Osteoblast (primary cell): ENCODE data around the gene BFSP2. TPM values are rescaled to one million over a fixed set of nuclear protein-coding genes. Genes with fewer than 3 reads are reported as not detected.
"Not testable (repeated sequence)": the region's sequence is repeated elsewhere in the genome, so short reads cannot be mapped to it uniquely, and the experiment has no call there.

ENCODE experiments used
- DNase-seq: peaks from one replicate; pipeline ENCODE4 v3.0.0; 2011; ENCODE audit warnings: low spot score, mixed read lengths; ENCODE audit not compliant: insufficient read length; ENCODE audit errors: missing footprints
- H2AFZ ChIP-seq: 2 replicates; pipeline ENCODE4 v1.6.0; 2011; ENCODE audit warnings: mild to moderate bottlenecking, low read length
- H3K27ac ChIP-seq: 2 replicates; pipeline ENCODE4 v1.5.1; 2011; ENCODE audit warnings: mild to moderate bottlenecking, low read depth, low read length, moderate library complexity
- H3K27me3 ChIP-seq: 2 replicates; pipeline ENCODE4 v1.6.0; 2012; ENCODE audit warnings: mild to moderate bottlenecking, control low read depth, inconsistent platforms, low read length, moderate library complexity; ENCODE audit not compliant: insufficient read depth
- H3K36me3 ChIP-seq: 2 replicates; pipeline ENCODE4 v1.5.1; 2011; ENCODE audit warnings: mild to moderate bottlenecking, low read length, control low read depth, moderate library complexity; ENCODE audit not compliant: insufficient read depth
- H3K4me1 ChIP-seq: 2 replicates; pipeline ENCODE4 v1.5.1; 2011; ENCODE audit warnings: mild to moderate bottlenecking, low read length, control low read depth, moderate library complexity; ENCODE audit not compliant: insufficient read depth
- H3K4me2 ChIP-seq: 2 replicates; pipeline ENCODE4 v1.6.0; 2011; ENCODE audit warnings: mild to moderate bottlenecking, low read length; ENCODE audit not compliant: insufficient read depth
- H3K4me3 ChIP-seq: fragments of 200-600 bp; sonication (generic); 3 replicates; pipeline ENCODE4 v1.5.1; 2012; ENCODE audit warnings: mild to moderate bottlenecking, low read length, inconsistent platforms; ENCODE audit not compliant: insufficient read depth
- H3K79me2 ChIP-seq: 2 replicates; pipeline ENCODE4 v1.6.0; 2012; ENCODE audit warnings: mild to moderate bottlenecking, low read length, control low read depth, inconsistent platforms; ENCODE audit not compliant: insufficient read depth
- H3K9me3 ChIP-seq: 2 replicates; pipeline ENCODE4 v1.5.1; 2011; ENCODE audit warnings: low read depth, low read length, control low read depth
- H4K20me1 ChIP-seq: 2 replicates; pipeline ENCODE4 v1.6.0; 2012; ENCODE audit warnings: mild to moderate bottlenecking, low read length, control low read depth; ENCODE audit not compliant: insufficient read depth
- total RNA-seq: library from RNA; depleted of rRNA; stranded (reverse); fragments of >200 nt; gene quantifications from 2 replicates; pipeline ENCODE4 v1.2.3, GENCODE V29; 2012
- TF ChIP-seq, protein P1 (sequence below): IDR thresholded peaks from 2 replicates; pipeline ENCODE4 v1.5.1; 2011; ENCODE audit warnings: mild to moderate bottlenecking, low read depth, low read length, moderate library complexity; ENCODE audit errors: extremely low read depth

The BFSP2 gene
- total RNA-seq, 1 donor, result not detected

DNA sequence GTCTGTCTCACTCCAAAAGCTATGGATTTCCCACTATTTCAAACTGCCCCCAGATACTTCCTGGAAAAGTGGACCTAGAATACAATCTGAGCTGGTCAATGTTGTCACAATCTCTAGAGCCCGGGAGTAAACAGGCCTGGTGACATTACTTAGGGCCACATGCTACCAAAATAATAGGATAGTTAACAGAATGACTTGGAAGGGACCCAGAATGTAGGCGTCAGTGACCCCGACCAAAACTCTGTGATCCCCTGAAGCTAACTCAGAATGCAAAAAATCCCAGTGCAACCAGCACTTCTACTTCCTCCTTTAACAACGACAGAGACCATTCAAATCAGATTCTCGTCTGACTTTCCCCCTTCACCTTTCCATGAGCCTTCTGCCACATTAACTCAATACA is 122.1 kb downstream of the BFSP2 start:
- no peak overlapping the region for H3K27ac ChIP-seq
- H3K27me3 ChIP-seq, result no peaks in the 10 kb centered on the region
- no peaks in the 10 kb centered on the region for H3K79me2 ChIP-seq
- DNase-seq, result no peak
- no peak overlapping the region for H3K4me3 ChIP-seq
- no peaks in the 10 kb centered on the region for H3K36me3 ChIP-seq
- H2AFZ ChIP-seq, result no peak overlapping the region
- no peaks in the 10 kb centered on the region for H4K20me1 ChIP-seq
- H3K4me1 ChIP-seq, result no peaks in the 10 kb centered on the region
- TF ChIP-seq, protein P1, sequence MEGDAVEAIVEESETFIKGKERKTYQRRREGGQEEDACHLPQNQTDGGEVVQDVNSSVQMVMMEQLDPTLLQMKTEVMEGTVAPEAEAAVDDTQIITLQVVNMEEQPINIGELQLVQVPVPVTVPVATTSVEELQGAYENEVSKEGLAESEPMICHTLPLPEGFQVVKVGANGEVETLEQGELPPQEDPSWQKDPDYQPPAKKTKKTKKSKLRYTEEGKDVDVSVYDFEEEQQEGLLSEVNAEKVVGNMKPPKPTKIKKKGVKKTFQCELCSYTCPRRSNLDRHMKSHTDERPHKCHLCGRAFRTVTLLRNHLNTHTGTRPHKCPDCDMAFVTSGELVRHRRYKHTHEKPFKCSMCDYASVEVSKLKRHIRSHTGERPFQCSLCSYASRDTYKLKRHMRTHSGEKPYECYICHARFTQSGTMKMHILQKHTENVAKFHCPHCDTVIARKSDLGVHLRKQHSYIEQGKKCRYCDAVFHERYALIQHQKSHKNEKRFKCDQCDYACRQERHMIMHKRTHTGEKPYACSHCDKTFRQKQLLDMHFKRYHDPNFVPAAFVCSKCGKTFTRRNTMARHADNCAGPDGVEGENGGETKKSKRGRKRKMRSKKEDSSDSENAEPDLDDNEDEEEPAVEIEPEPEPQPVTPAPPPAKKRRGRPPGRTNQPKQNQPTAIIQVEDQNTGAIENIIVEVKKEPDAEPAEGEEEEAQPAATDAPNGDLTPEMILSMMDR, result no peak
- H3K4me2 ChIP-seq, result no peak overlapping the region
- H3K9me3 ChIP-seq, result no peaks in the 10 kb centered on the region

DNA sequence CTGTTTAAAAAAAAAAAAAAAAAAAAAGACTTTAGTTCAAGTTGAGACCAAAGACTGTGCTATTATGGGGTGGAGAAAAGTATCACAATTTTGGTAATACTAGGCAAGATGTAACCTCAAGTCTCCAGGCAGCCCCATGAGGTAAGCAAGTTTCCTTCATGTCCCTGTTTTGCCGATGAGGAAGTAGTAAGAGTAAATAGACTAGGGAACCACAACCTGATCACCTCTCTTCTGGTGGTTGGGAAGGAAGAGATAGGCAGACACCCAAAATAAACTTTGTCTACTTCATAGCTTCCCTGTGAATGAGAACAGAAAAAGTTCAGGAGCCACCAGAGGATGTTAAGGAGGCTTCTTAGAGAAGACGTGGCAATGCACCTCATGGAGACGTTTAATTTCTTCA is 123.9 kb downstream of the BFSP2 start:
- H3K4me1 ChIP-seq, DNase-seq, H3K27ac ChIP-seq, H3K9me3 ChIP-seq, H3K4me3 ChIP-seq, H3K36me3 ChIP-seq, H3K4me2 ChIP-seq, H3K79me2 ChIP-seq, H4K20me1 ChIP-seq, H3K27me3 ChIP-seq, H2AFZ ChIP-seq: not testable (repeated sequence)

Other genes starting within 250 kb of the BFSP2 start
- 154 and 166 TPM in 2 replicates for gene CDV3, start 173.6 kb downstream of the BFSP2 start, total RNA-seq